COLO829 (cell line): ENCODE measurements around the gene THRB.

Experiments
- DNase-seq: peaks from one replicate; pipeline ENCODE4 v3.0.0; 2012; ENCODE audit warnings: low spot score

The THRB gene

GRCh38 chr3:24512564-24513197, 18.0 kb upstream of the THRB start:
- DNase-seq = no peak

DNA sequence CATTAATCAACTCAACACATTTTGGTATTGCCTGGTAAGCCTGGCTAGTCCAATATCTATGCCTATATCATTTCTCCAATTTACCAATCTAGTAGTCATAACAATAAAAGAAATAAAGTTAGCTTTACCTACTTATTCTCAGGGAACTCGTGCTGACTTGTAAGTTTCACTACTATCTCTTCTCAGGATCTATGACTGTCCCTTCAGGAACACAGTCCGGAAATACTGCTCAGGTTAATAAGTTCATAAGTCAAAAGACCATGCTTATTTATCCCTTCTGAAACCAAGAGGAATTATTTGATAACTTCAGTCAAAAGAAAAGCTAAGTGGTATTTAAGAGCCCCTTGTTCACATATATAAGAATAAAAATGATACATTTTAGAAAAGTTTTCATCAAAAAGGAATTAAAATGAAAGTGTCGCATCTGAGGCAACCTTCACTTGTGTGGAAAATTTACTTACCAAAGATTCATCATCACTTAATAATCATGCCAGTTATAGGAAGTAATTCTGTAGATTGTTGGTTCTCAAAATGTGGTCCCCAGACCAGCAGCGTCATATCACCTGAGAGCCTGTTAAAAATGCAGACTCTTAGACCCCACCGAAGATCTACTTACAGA, 15.5 kb upstream of the THRB start:
- DNase-seq = no peak

GRCh38 chr3:24508423-24508839, 13.8 kb upstream of the THRB start:
- peak; percentile 25 for DNase-seq

DNA sequence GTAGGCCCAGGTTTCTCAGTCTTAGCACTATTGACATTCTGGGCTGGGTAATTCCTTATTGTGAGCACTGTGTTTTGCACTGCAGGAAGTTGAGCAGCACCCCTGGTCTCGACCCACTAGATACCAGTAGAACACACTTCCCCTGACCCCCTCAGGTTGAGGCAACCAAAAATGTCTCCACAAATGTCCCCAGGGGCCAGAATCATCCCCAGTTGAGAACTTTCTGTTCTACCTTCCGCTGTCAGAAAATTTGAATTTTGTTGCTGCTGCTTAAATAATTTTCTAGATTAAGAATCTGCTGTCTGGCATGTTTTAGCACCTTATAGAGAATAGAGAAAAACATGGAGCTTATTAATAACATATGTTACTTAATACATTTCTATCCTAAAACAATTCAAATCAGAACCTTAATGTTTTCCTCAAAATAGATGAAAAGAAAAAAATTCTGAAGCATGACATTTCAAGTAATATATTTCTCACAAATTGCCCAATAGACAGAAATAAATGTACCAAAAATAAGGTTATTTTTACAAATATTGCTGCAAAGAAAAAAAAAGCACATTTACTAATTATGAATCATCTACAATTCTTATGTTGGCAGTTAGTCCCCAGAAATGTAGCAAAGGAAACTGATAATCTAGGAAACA, 13.2 kb upstream of the THRB start:
- DNase-seq = no peak

- DNase-seq = no peak
Measured at GRCh38 chr3:24506966-24507775, 12.5 kb upstream of the THRB start.

DNA sequence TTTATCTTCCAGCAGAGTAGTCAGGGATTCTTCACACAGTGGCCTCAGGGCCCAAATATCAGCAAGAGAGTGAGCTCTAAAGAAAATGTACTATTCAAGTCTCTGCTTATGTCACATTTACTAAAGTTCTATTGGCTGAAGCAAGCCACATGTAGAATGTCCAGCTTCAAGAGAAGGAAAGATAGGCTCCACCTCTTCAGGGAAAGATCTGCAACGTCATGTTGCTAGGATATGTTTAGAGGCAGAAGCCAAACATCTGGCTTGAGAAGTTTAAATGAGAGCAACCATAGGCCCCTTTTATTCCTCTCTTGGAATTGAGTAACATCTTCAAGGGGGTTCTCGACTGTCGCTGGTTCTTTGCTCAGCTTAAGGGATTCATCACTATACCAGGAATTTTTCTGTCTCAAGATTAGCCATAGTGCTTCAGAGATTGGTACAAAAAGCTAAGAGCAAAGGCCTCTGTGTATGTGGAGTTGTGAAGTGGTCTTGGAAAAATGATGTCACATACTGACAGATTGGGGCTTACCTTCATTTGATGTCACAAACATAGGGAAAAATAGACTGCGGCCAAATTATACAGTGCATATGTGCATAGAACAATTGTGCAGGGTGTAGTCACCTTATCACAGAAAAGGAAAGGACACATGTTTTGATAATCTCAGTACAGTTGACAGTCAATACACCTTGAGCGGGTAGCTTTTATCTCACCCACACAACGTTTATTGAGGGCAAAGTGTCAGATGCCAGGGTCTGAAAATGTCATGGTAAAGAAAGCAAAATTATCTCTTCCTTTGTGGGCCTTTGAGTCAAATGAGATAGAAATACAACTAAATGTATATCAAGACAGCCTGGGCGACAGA, 11.3 kb upstream of the THRB start:
- DNase-seq = no peak

- DNase-seq = no peak
Measured at GRCh38 chr3:24504772-24505171, 10.1 kb upstream of the THRB start.

- DNase-seq = no peak
Measured at GRCh38 chr3:24503616-24504113, 9.0 kb upstream of the THRB start.

GRCh38 chr3:24502690-24503089, 8.0 kb upstream of the THRB start:
- DNase-seq = no peak

DNA sequence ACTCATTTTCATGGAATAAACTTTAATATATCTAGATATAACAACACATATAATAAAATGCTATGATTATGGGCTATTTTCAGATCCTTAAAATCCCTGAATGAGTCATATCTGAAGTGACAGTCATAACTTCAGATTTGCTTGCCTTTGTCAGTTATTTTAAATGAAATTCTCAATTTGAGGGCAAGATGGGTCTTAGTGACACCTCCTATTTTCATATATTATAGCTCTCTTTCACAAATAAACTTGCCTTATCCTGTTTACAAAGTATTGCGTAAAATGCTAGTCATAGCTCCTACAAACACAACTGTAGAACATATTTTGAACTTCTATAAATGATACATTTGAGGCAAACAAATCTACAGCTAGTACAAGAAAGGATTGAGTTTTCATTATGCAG, 6.2 kb upstream of the THRB start:
- DNase-seq = no peak

DNA sequence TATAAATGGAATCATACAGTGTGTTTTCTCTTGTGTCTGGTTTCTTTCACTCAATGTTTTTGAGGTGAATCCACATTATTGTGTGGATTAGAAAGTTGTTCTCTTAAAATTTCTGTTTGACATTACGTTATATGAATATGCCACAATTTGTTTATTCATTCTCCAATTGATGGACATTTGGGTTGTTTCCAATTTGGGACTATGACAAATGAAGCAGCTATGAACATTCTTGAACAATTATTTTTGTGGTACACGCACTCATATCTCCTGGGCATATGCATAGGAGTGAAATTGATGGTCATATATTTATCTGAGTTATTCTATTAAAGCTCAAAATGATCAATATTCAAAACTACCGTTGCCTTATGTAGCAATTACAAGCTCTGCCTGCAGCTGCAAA, 5.3 kb upstream of the THRB start:
- no peak for DNase-seq

DNA sequence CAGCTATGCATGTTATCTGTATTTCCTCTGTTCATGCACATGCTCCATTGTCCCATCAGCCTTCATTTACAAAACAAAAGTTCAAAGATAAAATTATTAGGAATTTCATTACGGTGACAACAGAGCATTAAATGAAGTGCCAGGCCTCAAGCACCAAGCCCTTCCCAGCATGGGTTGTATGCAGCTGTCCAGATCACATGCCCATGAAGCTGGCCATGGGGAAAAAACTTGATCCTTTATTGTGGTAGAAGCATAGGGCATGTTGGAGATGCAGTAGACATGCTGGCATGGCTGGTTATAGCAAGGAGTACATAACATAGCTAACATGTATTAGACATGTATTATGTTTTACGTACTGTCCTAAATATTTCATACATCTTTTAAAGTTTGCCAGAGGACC, 4.1 kb upstream of the THRB start:
- DNase-seq = no peak

DNA sequence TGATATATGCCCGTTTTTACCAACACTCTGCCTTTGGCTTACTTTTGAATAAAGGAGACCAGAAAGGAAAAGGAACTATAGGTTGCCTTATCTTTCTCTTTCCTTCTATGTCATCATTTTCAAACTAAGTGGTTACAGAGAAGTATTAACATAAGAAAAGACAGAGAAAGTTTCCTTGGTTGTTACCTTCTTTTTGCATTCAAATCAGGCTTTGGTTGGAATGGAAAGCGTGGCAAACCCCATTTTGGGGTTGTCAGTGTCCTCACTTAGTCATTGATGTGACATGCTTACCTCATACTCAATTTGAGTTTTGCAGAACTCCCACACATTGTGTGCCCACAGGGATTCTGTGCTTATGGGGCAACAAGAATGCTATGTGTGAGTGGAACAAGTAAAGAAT, 3.7 kb upstream of the THRB start:
- no peak for DNase-seq

DNA sequence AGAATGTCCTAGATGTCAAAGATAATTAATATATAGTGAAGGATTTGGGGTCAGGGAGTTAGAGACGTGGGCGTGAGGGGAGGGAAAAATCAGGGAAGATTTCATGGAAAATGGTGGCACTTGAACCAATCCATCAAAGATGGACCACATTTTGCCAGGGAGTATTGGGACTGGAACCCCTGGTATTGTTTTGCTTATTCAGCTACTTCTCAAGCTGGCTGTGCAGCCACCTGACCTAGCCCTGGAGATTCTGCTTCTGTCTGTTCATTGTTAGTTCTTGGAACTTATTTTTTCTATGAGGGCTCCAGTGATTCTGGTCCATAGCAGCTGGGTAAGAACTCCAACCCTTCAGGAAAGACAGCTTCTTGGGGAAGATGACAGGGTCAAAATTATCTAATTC, 3.3 kb upstream of the THRB start:
- DNase-seq = no peak

DNA sequence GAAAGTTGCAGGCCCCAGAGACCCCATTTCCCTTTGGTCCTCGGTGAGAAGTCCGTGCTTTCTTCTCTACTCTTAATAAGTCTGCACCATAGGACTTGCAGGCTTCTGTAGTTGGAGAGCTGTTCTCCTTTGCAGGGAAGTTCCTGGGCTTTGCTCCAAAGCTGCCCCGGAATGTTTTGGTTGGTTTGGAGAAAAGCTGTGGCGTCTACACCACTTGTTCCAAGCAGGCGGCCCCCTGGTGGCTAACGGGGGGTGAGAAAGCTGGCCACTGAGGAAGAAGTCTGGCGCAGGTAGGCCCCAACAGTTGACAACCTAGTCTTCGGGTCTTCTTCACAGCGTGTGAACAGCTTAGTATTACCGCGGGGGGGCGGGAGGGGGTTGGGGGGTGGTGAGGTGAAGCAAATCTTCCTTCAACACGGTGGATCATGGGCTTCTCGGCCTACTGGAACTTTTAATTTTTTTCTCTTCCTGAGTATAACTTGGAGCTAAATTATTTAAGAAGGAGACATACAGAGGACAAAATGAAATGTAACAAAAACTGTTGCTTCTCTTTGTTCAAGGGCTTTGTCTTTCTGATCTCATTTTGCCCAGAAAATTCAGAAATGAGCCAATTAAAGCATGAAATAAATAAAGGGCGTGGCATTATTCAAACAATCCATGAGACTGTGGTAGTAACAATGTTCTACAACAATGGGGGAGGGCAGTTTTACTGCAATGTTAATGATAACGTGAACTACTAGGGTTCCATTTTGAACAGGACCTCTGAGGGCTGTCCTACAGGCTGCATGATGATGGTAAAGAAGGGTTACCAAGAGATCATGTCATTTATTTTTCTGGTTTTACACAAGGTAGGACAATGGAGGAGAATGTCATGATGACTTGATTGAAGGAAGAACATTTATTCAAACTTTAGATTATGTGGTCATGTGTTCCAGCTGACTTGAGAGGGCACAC, 2.2 kb upstream of the THRB start:
- DNase-seq = no peak

DNA sequence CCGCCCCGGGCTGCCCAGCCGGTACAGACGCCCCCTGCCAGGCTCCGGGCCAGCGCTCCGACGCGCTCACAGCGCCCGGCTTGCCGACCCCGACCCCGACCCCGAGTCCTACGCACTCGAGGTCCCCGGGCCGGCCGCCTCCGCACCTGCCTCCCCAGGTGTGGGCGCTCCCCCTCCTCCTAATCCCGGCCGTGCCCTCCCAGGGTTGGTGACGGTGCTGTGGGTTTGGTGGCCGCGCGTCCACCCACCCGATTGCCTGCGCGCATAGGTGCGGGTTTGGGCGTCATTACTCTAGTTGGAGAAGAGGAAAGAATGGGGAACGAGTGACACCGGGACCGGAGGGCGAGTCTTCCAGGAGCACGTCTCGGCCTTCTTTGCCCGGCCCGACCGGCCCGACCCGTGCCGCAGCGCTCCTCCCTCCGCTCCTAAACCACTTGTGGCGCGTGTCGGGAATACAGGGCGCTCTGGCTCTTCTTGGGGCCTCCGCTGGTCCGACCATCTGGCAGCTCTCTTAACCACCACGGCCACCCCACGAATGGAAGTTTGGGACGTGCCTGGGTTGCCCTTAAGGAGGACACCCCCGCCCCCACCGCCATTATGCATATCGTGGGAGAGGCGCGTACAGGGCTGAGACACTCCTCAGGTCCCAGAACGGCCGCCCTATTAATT, 810 bp upstream of the THRB start:
- no peak for DNase-seq

DNA sequence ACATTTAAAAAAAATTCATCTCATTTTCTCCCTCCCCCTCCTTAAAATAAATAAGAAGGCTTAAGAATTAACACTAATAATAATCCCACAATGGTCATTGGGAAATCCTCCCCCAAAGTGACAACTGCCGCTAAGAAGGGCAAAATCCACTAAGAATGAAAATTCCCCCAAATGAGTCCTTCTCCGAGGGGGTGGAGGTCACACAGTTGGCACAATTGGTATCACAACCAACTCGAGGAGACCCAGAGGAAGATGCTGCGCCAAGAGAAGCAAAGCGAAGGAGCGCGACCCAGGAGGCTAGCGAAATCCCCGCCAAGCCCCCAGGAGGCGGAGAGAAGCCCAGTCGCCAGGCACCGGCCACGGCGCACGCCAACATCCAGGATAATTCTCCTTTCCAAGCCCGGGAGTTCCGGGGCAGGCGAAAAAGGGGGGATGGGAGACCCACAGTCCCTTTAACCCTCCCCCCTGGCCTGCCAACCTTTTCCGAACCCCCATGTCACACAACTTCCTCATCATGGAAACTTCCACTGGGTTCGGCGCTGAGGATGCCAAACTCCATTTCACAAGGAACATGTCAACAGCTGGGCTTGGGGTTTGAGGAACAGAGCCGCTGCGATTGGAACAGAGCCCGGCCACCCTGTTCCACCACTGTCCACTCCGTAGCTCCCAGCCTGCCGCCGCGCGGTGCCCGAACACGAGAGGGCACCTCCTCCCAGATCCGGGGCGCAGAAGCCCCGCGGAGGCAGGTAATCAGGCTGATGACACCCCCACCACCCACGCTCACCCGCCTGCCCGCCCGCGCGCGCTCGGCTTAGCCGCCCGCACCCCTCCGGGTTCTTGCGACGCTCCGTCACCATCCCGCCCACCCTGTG, 668 bp downstream of the THRB start:
- DNase-seq = no peak

- no peak for DNase-seq
Measured at GRCh38 chr3:24492971-24493551, 1.6 kb downstream of the THRB start.

DNA sequence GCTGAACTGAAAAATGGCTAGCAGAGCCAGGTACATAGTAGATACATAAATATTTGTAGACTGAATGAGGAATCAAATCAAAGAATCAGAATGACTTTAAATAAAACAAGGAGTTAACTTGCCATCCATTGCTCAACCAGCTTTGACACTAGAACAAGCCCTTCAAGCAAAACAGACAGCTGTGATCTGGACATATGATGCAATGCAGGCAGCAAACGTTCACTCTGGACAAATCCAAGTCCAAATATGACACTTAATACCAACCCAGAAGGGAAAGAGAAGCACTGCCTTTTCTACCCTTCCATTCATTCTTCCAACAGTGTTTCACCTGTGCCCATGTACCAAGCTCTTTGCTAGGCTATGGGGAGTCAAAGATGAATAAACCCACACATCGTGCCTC, 4.5 kb downstream of the THRB start:
- no peak for DNase-seq
